B cell (primary cell): ENCODE data around the gene RSAD1. TPM values are rescaled to one million over a fixed set of nuclear protein-coding genes. Genes with fewer than 3 reads are reported as not detected.
"Not testable (repeated sequence)": the region's sequence is repeated elsewhere in the genome, so short reads cannot be mapped to it uniquely, and the experiment has no call there.

Source experiments
- ATAC-seq: fragments of 200-7000 bp; cut with Tn5 transposase; one replicate; pipeline ENCODE4 v1.10.0; 2021; ENCODE audit warnings: low read depth, mild to moderate bottlenecking, moderate number of reproducible peaks, moderate library complexity
- CTCF ChIA-PET: fragments of 350-600 bp; sonication (Branson Sonifier 250); formaldehyde crosslinking; loops from one replicate; lab custom pipeline; 2021; ENCODE audit warnings: antibody characterized with exemption, inconsistent platforms; lab: Charles Lee
- POLR2A ChIA-PET: fragments of 350-600 bp; sonication (Branson Sonifier 250); formaldehyde crosslinking; loops from one replicate; lab custom pipeline; 2021; ENCODE audit warnings: antibody characterized with exemption; lab: Charles Lee
- DNase-seq: peaks from one replicate; pipeline ENCODE4 v3.0.0; 2013
- H2AFZ ChIP-seq: 2 replicates; pipeline ENCODE4 v1.6.1; 2012; ENCODE audit warnings: mild to moderate bottlenecking, low read depth, low read length; ENCODE audit not compliant: insufficient read depth, poor library complexity, severe bottlenecking
- H3K27ac ChIP-seq, 2 donors: 1 replicate in 1 of 2; 2 replicates in 1 of 2; pipeline ENCODE4 v1.5.1; 2012 to 2013; ENCODE audit warnings: low read length in 2 of 2, mild to moderate bottlenecking in 2 of 2, moderate library complexity in 1 of 2
- H3K27me3 ChIP-seq, 4 experiments: fragments of 200-600 bp in 1 of 4; sonication (generic) in 1 of 4; replicated peaks in 1 of 4; 1 replicate in 2 of 4; 2 replicates in 2 of 4; pipeline versions ENCODE4 v1.6.1 to v1.7.0; 2013 to 2016; ENCODE audit warnings: low read length in 3 of 4, mild to moderate bottlenecking in 2 of 4, mixed read lengths in 1 of 4, moderate library complexity in 1 of 4; ENCODE audit not compliant: insufficient read depth in 4 of 4, control insufficient read depth in 3 of 4; ENCODE audit errors: control extremely low read depth in 1 of 4
- H3K36me3 ChIP-seq, 2 experiments: replicated peaks in 1 of 2; 1 replicate in 1 of 2; 2 replicates in 1 of 2; pipeline versions ENCODE4 v1.6.1 to v1.7.1; 2013; ENCODE audit warnings: low read length in 1 of 2; ENCODE audit not compliant: insufficient read depth in 2 of 2, control insufficient read depth in 1 of 2; ENCODE audit errors: control extremely low read depth in 1 of 2, extremely low read depth in 1 of 2
- H3K4me1 ChIP-seq, 2 donors: fragments of 200-600 bp in 1 of 2; sonication (generic) in 1 of 2; 1 replicate in 1 of 2; 2 replicates in 1 of 2; pipeline versions ENCODE4 v1.5.1 to v1.6.1; 2013 to 2017; ENCODE audit warnings: low read length in 2 of 2; ENCODE audit not compliant: control insufficient read depth in 2 of 2, insufficient read depth in 2 of 2
- H3K4me2 ChIP-seq: replicated peaks from 2 replicates; pipeline ENCODE3; 2012; ENCODE audit warnings: mild to moderate bottlenecking, low read depth, low read length; ENCODE audit not compliant: poor library complexity, severe bottlenecking
- H3K4me3 ChIP-seq, 5 experiments: fragments of 200-600 bp in 1 of 5; sonication (generic) in 1 of 5; 1 replicate in 3 of 5; 2 replicates in 2 of 5; pipeline versions ENCODE4 v1.5.1 to v1.7.0; 2011 to 2016; ENCODE audit warnings: low read length in 4 of 5, mild to moderate bottlenecking in 4 of 5, low read depth in 2 of 5, control low read depth in 1 of 5, moderate library complexity in 1 of 5; ENCODE audit not compliant: insufficient read depth in 1 of 5; ENCODE audit errors: control extremely low read depth in 1 of 5, extremely low read depth in 1 of 5
- H3K79me2 ChIP-seq: fragments of 200-600 bp; sonication (generic); one replicate; pipeline ENCODE4 v1.6.0; 2016; ENCODE audit warnings: low read length; ENCODE audit not compliant: control insufficient read depth, insufficient read depth
- H3K9ac ChIP-seq: fragments of 200-600 bp; sonication (generic); 2 replicates; pipeline ENCODE4 v1.6.1; 2017; ENCODE audit warnings: mild to moderate bottlenecking, low read length, moderate library complexity
- H3K9me3 ChIP-seq, 3 donors: one replicate each; pipeline versions ENCODE4 v1.6.1 to v1.7.1; 2013; ENCODE audit warnings: low read length in 2 of 3; ENCODE audit not compliant: control insufficient read depth in 2 of 3, insufficient read depth in 1 of 3; ENCODE audit errors: control extremely low read depth in 1 of 3
- H4K20me1 ChIP-seq: 2 replicates; pipeline ENCODE4 v1.6.0; 2012; ENCODE audit warnings: mild to moderate bottlenecking, low read length; ENCODE audit not compliant: insufficient read depth, control insufficient read depth, poor library complexity, severe bottlenecking
- H3K27ac Mint-ChIP-seq: one replicate; pipeline ENCODE4 v1.8.0; 2021; ENCODE audit warnings: mixed read lengths
- H3K27me3 Mint-ChIP-seq: one replicate; pipeline ENCODE4 v1.8.0; 2021; ENCODE audit warnings: mixed read lengths
- H3K4me1 Mint-ChIP-seq: one replicate; pipeline ENCODE4 v1.8.0; 2021; ENCODE audit warnings: mixed read lengths
- H3K4me3 Mint-ChIP-seq: one replicate; pipeline ENCODE4 v1.8.0; 2021; ENCODE audit warnings: mixed read lengths
- H3K9me3 Mint-ChIP-seq: one replicate; pipeline ENCODE4 v1.8.0; 2022; ENCODE audit warnings: mixed read lengths; ENCODE audit not compliant: insufficient read depth
- CTCF ChIP-seq: fragments of 200-600 bp; IDR thresholded peaks from one replicate; pipeline ENCODE4 v1.8.0; 2022; ENCODE audit warnings: antibody characterized with exemption, mild to moderate bottlenecking
- EZH2 ChIP-seq: IDR thresholded peaks from 2 replicates; pipeline ENCODE4 v1.6.1; 2012; ENCODE audit warnings: borderline replicate concordance, low read depth, mild to moderate bottlenecking, moderate library complexity, low read length; ENCODE audit not compliant: insufficient read depth, poor library complexity, severe bottlenecking
- WGBS: methylation state at CpG from one replicate; pipeline ENCODE4 v1.1.5; 2013; ENCODE audit warnings: missing lambda C conversion rate; ENCODE audit not compliant: insufficient coverage; 5-methylcytosine and 5-hydroxymethylcytosine counted together
- intact Hi-C: fragments of 100-400 bp; cut with micrococcal nuclease; formaldehyde crosslinking; loops from one replicate; pipeline ENCODE4 v1.10.0; 2022
- polyA plus RNA-seq: library from polyadenylated mRNA; depleted of rRNA; stranded (reverse); fragments of >200 nt; gene quantifications from 2 replicates; pipeline ENCODE4 v1.2.3, GENCODE V29; 2012
- total RNA-seq, 2 donors: library from RNA; stranded (reverse); fragments of 120-200 nt in 1 of 2; gene quantifications; 1 replicate in 1 of 2; 2 replicates in 1 of 2; pipeline versions ENCODE4 v1.2.3 to v1.2.4, GENCODE V29; 2013 to 2022

The RSAD1 gene
- total and polyA plus RNA-seq, 2 donors (not counting 1 experiment from before 2014, with no cell fraction given) = 53.4 to 63.9 TPM

- H3K4me3 Mint-ChIP-seq, ATAC-seq, POLR2A ChIA-PET: not testable (repeated sequence)
Measured at GRCh38 chr17:50472761-50473161, 5.9 kb upstream of the RSAD1 start.

GRCh38 chr17:50473901-50474300, 4.8 kb upstream of the RSAD1 start:
- Histone ChIP-seq H3K9me3 (peaks cover 0 to 6% (median 0%) of the 10 kb centered on the region in 3 donors), H4K20me1 (no peaks in the 10 kb centered on the region), H3K79me2 (no peaks in the 10 kb centered on the region), H3K9ac (no peak overlapping the region), H3K4me3 (no peak overlapping the region), H3K27me3 (peaks cover 0 to 21% (median 5%) of the 10 kb centered on the region in 4 experiments), H3K27ac (no peak overlapping the region), H3K36me3 (peaks cover 0 to 2% of the 10 kb centered on the region in 2 experiments), H3K4me1 (peaks cover 13 to 19% of the 10 kb centered on the region in 2 donors), H3K4me2 (no peak overlapping the region), H2AFZ (no peak overlapping the region)
- H3K4me3 Mint-ChIP-seq = no peak overlapping the region
- CTCF ChIA-PET = interaction anchor here (1.6 to 2.9 kb wide), 2 partner anchors 76 to 83 kb away, joined by 3 to 6 read pairs; partner anchors contain the start of gene LRRC59
- POLR2A ChIA-PET = no interaction called here
- ATAC-seq = no peak
- DNase-seq = no peak
- H3K27me3 Mint-ChIP-seq = peaks cover 3% of the 10 kb centered on the region
- H3K4me1 Mint-ChIP-seq = peaks cover 11% of the 10 kb centered on the region
- WGBS = 94% methylated on average over 7 of the region's 11 CpGs
- intact Hi-C loops = no loop called here
- H3K9me3 Mint-ChIP-seq = no peaks in the 10 kb centered on the region
- H3K27ac Mint-ChIP-seq = no peak overlapping the region
- TF ChIP-seq CTCF (no peak), EZH2 (no peak)

More at GRCh38 chr17:50472761-50473161, 5.9 kb upstream of the RSAD1 start:
- H2AFZ ChIP-seq, H3K4me2 ChIP-seq, H3K27ac ChIP-seq, intact Hi-C loops, H3K27me3 Mint-ChIP-seq, DNase-seq, H3K79me2 ChIP-seq, H3K4me3 ChIP-seq, H3K9me3 Mint-ChIP-seq, H4K20me1 ChIP-seq, H3K9ac ChIP-seq, H3K36me3 ChIP-seq, H3K27ac Mint-ChIP-seq: not testable (repeated sequence)
- 96% methylated on average over 8 of the region's 13 CpGs for WGBS
- Histone ChIP-seq H3K27me3 (peaks cover 0 to 31% (median 10%) of the 10 kb centered on the region in 4 experiments), H3K4me1 (peaks cover 14 to 22% of the 10 kb centered on the region in 2 donors), H3K9me3 (peaks cover 0 to 14% (median 0%) of the 10 kb centered on the region in 3 donors)
- CTCF ChIA-PET = interaction anchor here (2.9 kb wide), 1 partner anchor 75 kb away, joined by 6 read pairs; the partner anchor contains the start of gene LRRC59
- H3K4me1 Mint-ChIP-seq = peaks cover 11% of the 10 kb centered on the region
